PC-3 (cell line): ENCODE data around the gene TBXAS1.

Experiments
- CTCF ChIP-seq: fragments of 300-600 bp; sonication (generic); conservative IDR thresholded peaks from 2 replicates; pipeline ENCODE4 v1.5.1; 2017; ENCODE audit warnings: antibody characterized with exemption, low read depth, mild to moderate bottlenecking, low read length
- EZH2 ChIP-seq: fragments of 300-600 bp; sonication (generic); IDR thresholded peaks from one replicate; pipeline ENCODE4 v1.6.1; 2017; ENCODE audit warnings: antibody characterized with exemption, mild to moderate bottlenecking, low read length; ENCODE audit not compliant: unreplicated experiment

- TF ChIP-seq CTCF (no peak), EZH2 (no peak)
Measured at GRCh38 chr7:140060788-140061606, 231.9 kb downstream of the TBXAS1 start.
